Mononuclear cell (primary cell): ENCODE results near the gene PRPS1. TPM values are rescaled to one million over a fixed set of nuclear protein-coding genes. Genes with fewer than 3 reads are reported as not detected.
"Not testable (repeated sequence)": the region's sequence is repeated elsewhere in the genome, so short reads cannot be mapped to it uniquely, and the experiment has no call there.

Source experiments
- H3K27me3 ChIP-seq: 2 replicates; pipeline ENCODE4 v1.6.0; 2011; ENCODE audit warnings: low read length, control low read depth; ENCODE audit not compliant: insufficient read depth
- H3K4me1 ChIP-seq: 2 replicates; pipeline ENCODE4 v1.5.1; 2011; ENCODE audit warnings: mild to moderate bottlenecking, low read length, control low read depth; ENCODE audit not compliant: insufficient read depth
- H3K4me3 ChIP-seq: 2 replicates; pipeline ENCODE4 v1.5.1; 2011; ENCODE audit warnings: mild to moderate bottlenecking, low read length, moderate library complexity
- H3K9me3 ChIP-seq: 2 replicates; pipeline ENCODE4 v1.5.1; 2011; ENCODE audit warnings: low read depth, mild to moderate bottlenecking, control low read depth, low read length
- total RNA-seq: library from RNA; depleted of rRNA; stranded (reverse); fragments of >200 nt; gene quantifications from one replicate; pipeline ENCODE4 v1.2.3, GENCODE V29; 2012

The PRPS1 gene
- total RNA-seq, 1 donor: 44.0 TPM

GRCh38 chrX:107675823-107676555 is 47.7 kb downstream of the PRPS1 start:
- H3K4me3 ChIP-seq: peak overlapping the region; percentile 60
- no peaks in the 10 kb centered on the region for H3K27me3 ChIP-seq
- peaks cover 67% of the 10 kb centered on the region for H3K4me1 ChIP-seq
- no peaks in the 10 kb centered on the region for H3K9me3 ChIP-seq

GRCh38 chrX:107676559-107677378 is 48.5 kb downstream of the PRPS1 start:
- peak overlapping the region; percentile 60 for H3K4me3 ChIP-seq
- no peaks in the 10 kb centered on the region for H3K27me3 ChIP-seq
- H3K9me3 ChIP-seq: no peaks in the 10 kb centered on the region
- H3K4me1 ChIP-seq: peaks cover 67% of the 10 kb centered on the region

GRCh38 chrX:107677501-107677901 is 49.2 kb downstream of the PRPS1 start:
- H3K9me3 ChIP-seq: no peaks in the 10 kb centered on the region
- no peaks in the 10 kb centered on the region for H3K27me3 ChIP-seq
- no peak overlapping the region for H3K4me3 ChIP-seq
- peaks cover 67% of the 10 kb centered on the region for H3K4me1 ChIP-seq

- Histone ChIP-seq H3K4me3 (no peak overlapping the region), H3K4me1 (peaks cover 67% of the 10 kb centered on the region), H3K27me3 (no peaks in the 10 kb centered on the region), H3K9me3 (no peaks in the 10 kb centered on the region)
Observed at GRCh38 chrX:107677909-107678308, 49.6 kb downstream of the PRPS1 start.

GRCh38 chrX:107678957-107679740 is 50.8 kb downstream of the PRPS1 start:
- Histone ChIP-seq H3K27me3 (no peaks in the 10 kb centered on the region), H3K4me3 (no peak overlapping the region), H3K9me3 (no peaks in the 10 kb centered on the region), H3K4me1 (peaks cover 68% of the 10 kb centered on the region)

GRCh38 chrX:107682256-107682655 is 53.9 kb downstream of the PRPS1 start:
- no peak overlapping the region for H3K4me3 ChIP-seq
- H3K4me1 ChIP-seq: peaks cover 73% of the 10 kb centered on the region
- no peaks in the 10 kb centered on the region for H3K27me3 ChIP-seq
- no peaks in the 10 kb centered on the region for H3K9me3 ChIP-seq

- H3K4me3 ChIP-seq: no peak overlapping the region
- no peaks in the 10 kb centered on the region for H3K27me3 ChIP-seq
- no peaks in the 10 kb centered on the region for H3K9me3 ChIP-seq
- peaks cover 67% of the 10 kb centered on the region for H3K4me1 ChIP-seq
Observed at GRCh38 chrX:107683124-107683895, 55.0 kb downstream of the PRPS1 start.

GRCh38 chrX:107683931-107684330 is 55.6 kb downstream of the PRPS1 start:
- no peak overlapping the region for H3K4me3 ChIP-seq
- peaks cover 60% of the 10 kb centered on the region for H3K4me1 ChIP-seq
- H3K9me3 ChIP-seq: no peaks in the 10 kb centered on the region
- H3K27me3 ChIP-seq: no peaks in the 10 kb centered on the region

GRCh38 chrX:107684956-107685385 is 56.7 kb downstream of the PRPS1 start:
- H3K4me3 ChIP-seq: no peak overlapping the region
- no peaks in the 10 kb centered on the region for H3K9me3 ChIP-seq
- peaks cover 51% of the 10 kb centered on the region for H3K4me1 ChIP-seq
- no peaks in the 10 kb centered on the region for H3K27me3 ChIP-seq

GRCh38 chrX:107685586-107685985 is 57.3 kb downstream of the PRPS1 start:
- peaks cover 51% of the 10 kb centered on the region for H3K4me1 ChIP-seq
- not testable (repeated sequence) for H3K4me3 ChIP-seq, H3K27me3 ChIP-seq, H3K9me3 ChIP-seq

- Histone ChIP-seq H3K9me3 (no peaks in the 10 kb centered on the region), H3K4me1 (peaks cover 51% of the 10 kb centered on the region), H3K4me3 (no peak overlapping the region), H3K27me3 (no peaks in the 10 kb centered on the region)
Observed at GRCh38 chrX:107686026-107686425, 57.7 kb downstream of the PRPS1 start.

GRCh38 chrX:107686792-107687191 is 58.5 kb downstream of the PRPS1 start:
- H3K4me3 ChIP-seq: no peak overlapping the region
- no peaks in the 10 kb centered on the region for H3K9me3 ChIP-seq
- no peaks in the 10 kb centered on the region for H3K27me3 ChIP-seq
- H3K4me1 ChIP-seq: peaks cover 51% of the 10 kb centered on the region

- no peaks in the 10 kb centered on the region for H3K9me3 ChIP-seq
- H3K4me3 ChIP-seq: no peak overlapping the region
- H3K27me3 ChIP-seq: no peaks in the 10 kb centered on the region
- H3K4me1 ChIP-seq: peaks cover 51% of the 10 kb centered on the region
Observed at GRCh38 chrX:107687445-107687844, 59.1 kb downstream of the PRPS1 start.

- Histone ChIP-seq H3K9me3 (no peaks in the 10 kb centered on the region), H3K4me3 (no peak overlapping the region)
Observed at GRCh38 chrX:107691024-107691448, 62.7 kb downstream of the PRPS1 start.

More at GRCh38 chrX:107691024-107691448, 62.7 kb downstream of the PRPS1 start:
- Histone ChIP-seq H3K27me3 (no peaks in the 10 kb centered on the region), H3K4me1 (peaks cover 16% of the 10 kb centered on the region)
